CD4-positive, CD25-positive, alpha-beta regulatory T cell (primary cell): Measurements from ENCODE around the gene PCDHGA5. TPM values are rescaled to one million over a fixed set of nuclear protein-coding genes. Genes with fewer than 3 reads are reported as not detected.

Experiments
- ATAC-seq, 2 donors: fragments of 150-1000 bp; cut with Tn5 transposase; one replicate each; pipeline ENCODE4 v1.10.0; 2021; ENCODE audit warnings: low read depth in 2 of 2, moderate number of reproducible peaks in 2 of 2, moderate library complexity in 1 of 2
- DNase-seq, 3 donors: peaks; one replicate each; pipeline versions ENCODE4 v3.0.0 to v3.0.0-alpha.2; 2012 to 2022; ENCODE audit warnings: mixed read lengths in 1 of 3
- H3K27ac ChIP-seq: one replicate; pipeline ENCODE4 v1.7.0; 2013; ENCODE audit warnings: mild to moderate bottlenecking, low read length; ENCODE audit not compliant: insufficient read depth, poor library complexity, severe bottlenecking
- H3K27me3 ChIP-seq: one replicate; pipeline ENCODE4 v1.7.0; 2013; ENCODE audit warnings: low read length; ENCODE audit not compliant: control insufficient read depth, insufficient read depth
- H3K36me3 ChIP-seq: one replicate; pipeline ENCODE4 v1.7.0; 2013; ENCODE audit warnings: mild to moderate bottlenecking, low read length, moderate library complexity; ENCODE audit not compliant: control insufficient read depth, insufficient read depth
- H3K4me1 ChIP-seq: 2 replicates; pipeline ENCODE4 v1.7.0; 2013; ENCODE audit warnings: mild to moderate bottlenecking, low read length; ENCODE audit not compliant: insufficient read depth, control insufficient read depth, poor library complexity, severe bottlenecking
- H3K4me3 ChIP-seq: one replicate; pipeline ENCODE4 v1.7.0; 2013; ENCODE audit warnings: low read depth, mild to moderate bottlenecking, low read length, moderate library complexity
- H3K9me3 ChIP-seq, 2 experiments: 1 replicate in 1 of 2; 2 replicates in 1 of 2; pipeline ENCODE4 v1.7.0; 2013; ENCODE audit warnings: low read length in 2 of 2, mild to moderate bottlenecking in 1 of 2, moderate library complexity in 1 of 2; ENCODE audit not compliant: control insufficient read depth in 2 of 2
- H3K27ac Mint-ChIP-seq, 3 donors: one replicate each; pipeline ENCODE4 v1.8.0; 2020 to 2022; ENCODE audit warnings: mild to moderate bottlenecking in 3 of 3, mixed read lengths in 3 of 3, moderate library complexity in 2 of 3
- H3K27me3 Mint-ChIP-seq: one replicate; pipeline ENCODE4 v1.8.0; 2022; ENCODE audit warnings: mild to moderate bottlenecking, mixed read lengths
- H3K36me3 Mint-ChIP-seq: one replicate; pipeline ENCODE4 v1.8.0; 2020; ENCODE audit warnings: mixed read lengths
- H3K4me1 Mint-ChIP-seq, 4 donors: one replicate each; pipeline ENCODE4 v1.8.0; 2020 to 2022; ENCODE audit warnings: mixed read lengths in 4 of 4, mild to moderate bottlenecking in 1 of 4
- H3K4me3 Mint-ChIP-seq, 4 donors: one replicate each; pipeline ENCODE4 v1.8.0; 2020 to 2022; ENCODE audit warnings: mild to moderate bottlenecking in 4 of 4, mixed read lengths in 4 of 4, moderate library complexity in 3 of 4
- H3K9me3 Mint-ChIP-seq, 7 donors: one replicate each; pipeline ENCODE4 v1.8.0; 2020 to 2022; ENCODE audit warnings: mixed read lengths in 7 of 7, mild to moderate bottlenecking in 3 of 7, moderate library complexity in 2 of 7
- polyA plus RNA-seq, 4 donors: library from polyadenylated mRNA; unstranded; fragments of 300-500 nt; fragmentation: Illumina TruSeq; gene quantifications; one replicate each; pipeline ENCODE4 v1.2.3, GENCODE V29; 2021
- total RNA-seq: library from RNA; stranded (reverse); gene quantifications from one replicate; pipeline ENCODE4 v1.2.3, GENCODE V29; 2022

PCDHGA5 gene
- total and polyA plus RNA-seq, 5 donors from 2014 or later, result 0.08 TPM; not detected in 4

GRCh38 chr5:141355641-141356040 lies 8.3 kb upstream of the PCDHGA5 start:
- Mint-ChIP-seq H3K27me3 (peaks cover 50% of the 10 kb centered on the region), H3K36me3 (peaks cover 2% of the 10 kb centered on the region), H3K4me3 (peak overlapping the region in 1 of 4 donors; percentile 13)

GRCh38 chr5:141356133-141356532 lies 7.8 kb upstream of the PCDHGA5 start:
- no peak for DNase-seq
- H3K4me3 Mint-ChIP-seq, result no peak overlapping the region
- Histone ChIP-seq H3K36me3 (no peaks in the 10 kb centered on the region), H3K27me3 (peaks cover 15% of the 10 kb centered on the region), H3K27ac (no peak overlapping the region), H3K9me3 (peaks cover 10 to 28% of the 10 kb centered on the region in 2 experiments), H3K4me3 (no peak overlapping the region), H3K4me1 (no peaks in the 10 kb centered on the region)
- no peak overlapping the region for H3K27ac Mint-ChIP-seq
- no peak for ATAC-seq
- peaks cover 0 to 42% (median 14%) of the 10 kb centered on the region in 7 donors for H3K9me3 Mint-ChIP-seq
- H3K27me3 Mint-ChIP-seq, result peaks cover 55% of the 10 kb centered on the region
- H3K36me3 Mint-ChIP-seq, result peaks cover 3% of the 10 kb centered on the region
- H3K4me1 Mint-ChIP-seq, result peaks cover 0 to 10% (median 5%) of the 10 kb centered on the region in 4 donors

More at GRCh38 chr5:141355641-141356040, 8.3 kb upstream of the PCDHGA5 start:
- no peak overlapping the region for H3K4me3 ChIP-seq
- no peak for ATAC-seq
- no peaks in the 10 kb centered on the region for H3K36me3 ChIP-seq
- H3K4me1 ChIP-seq, result no peaks in the 10 kb centered on the region
- H3K27ac ChIP-seq, result no peak overlapping the region
- peaks cover 15 to 28% of the 10 kb centered on the region in 2 experiments for H3K9me3 ChIP-seq
- peaks cover 0 to 42% (median 14%) of the 10 kb centered on the region in 7 donors for H3K9me3 Mint-ChIP-seq
- DNase-seq, result no peak
- peaks cover 20% of the 10 kb centered on the region for H3K27me3 ChIP-seq
- H3K4me1 Mint-ChIP-seq, result peaks cover 0 to 10% (median 4%) of the 10 kb centered on the region in 4 donors
- no peak overlapping the region for H3K27ac Mint-ChIP-seq

- H3K9me3 ChIP-seq, result peaks cover 10 to 25% of the 10 kb centered on the region in 2 experiments
- H3K36me3 ChIP-seq, result no peaks in the 10 kb centered on the region
- H3K27ac ChIP-seq, result no peak overlapping the region
- peaks cover 3% of the 10 kb centered on the region for H3K36me3 Mint-ChIP-seq
- no peaks in the 10 kb centered on the region for H3K4me1 ChIP-seq
- H3K27ac Mint-ChIP-seq, result no peak overlapping the region
- peaks cover 58% of the 10 kb centered on the region for H3K27me3 Mint-ChIP-seq
- ATAC-seq (no peak), DNase-seq (no peak)
- H3K9me3 Mint-ChIP-seq, result peaks cover 0 to 46% (median 16%) of the 10 kb centered on the region in 7 donors
- H3K4me1 Mint-ChIP-seq, result peaks cover 0 to 10% (median 5%) of the 10 kb centered on the region in 4 donors
- H3K27me3 ChIP-seq, result peaks cover 12% of the 10 kb centered on the region
- H3K4me3 Mint-ChIP-seq, result no peak overlapping the region
- H3K4me3 ChIP-seq, result no peak overlapping the region
These were observed 7.0 kb upstream of the PCDHGA5 start for GRCh38 chr5:141356950-141357349.

GRCh38 chr5:141359790-141360426 lies 4.1 kb upstream of the PCDHGA5 start, which contains the start of gene PCDHGB2:
Gene PCDHGB2, plus strand, starts transcription at chr5:141359994. Its CDS starts 142 bp downstream, at chr5:141360136.
- Mint-ChIP-seq H3K4me1 (peaks cover 0 to 10% (median 5%) of the 10 kb centered on the region in 4 donors), H3K4me3 (peak within 1 kb of the TSS; percentile 65 to 89 (median 80)), H3K36me3 (peaks cover 6% of the 10 kb centered on the region), H3K27me3 (peaks cover 64% of the 10 kb centered on the region), H3K27ac (peak within 1 kb of the TSS in 1 of 3 donors; percentile 32), H3K9me3 (peaks cover 0 to 56% (median 16%) of the 10 kb centered on the region in 7 donors)
- Histone ChIP-seq H3K27me3 (peaks cover 21% of the 10 kb centered on the region), H3K27ac (no peak within 1 kb of the TSS), H3K4me3 (peak within 1 kb of the TSS; percentile 54), H3K4me1 (no peaks in the 10 kb centered on the region), H3K36me3 (no peaks in the 10 kb centered on the region), H3K9me3 (peaks cover 22 to 41% of the 10 kb centered on the region in 2 experiments)
- ATAC-seq (no peak), DNase-seq (peak in 1 of 3 donors; percentile 35)

- Histone ChIP-seq H3K27ac (no peak overlapping the region), H3K4me1 (no peaks in the 10 kb centered on the region), H3K9me3 (peaks cover 26 to 47% of the 10 kb centered on the region in 2 experiments), H3K4me3 (no peak overlapping the region), H3K36me3 (no peaks in the 10 kb centered on the region), H3K27me3 (peaks cover 26% of the 10 kb centered on the region)
- ATAC-seq, result no peak
- Mint-ChIP-seq H3K27me3 (peaks cover 70% of the 10 kb centered on the region), H3K4me3 (no peak overlapping the region), H3K4me1 (peaks cover 0 to 10% (median 5%) of the 10 kb centered on the region in 4 donors), H3K27ac (peak overlapping the region in 1 of 3 donors; percentile 32), H3K36me3 (peaks cover 6% of the 10 kb centered on the region), H3K9me3 (peaks cover 0 to 64% (median 18%) of the 10 kb centered on the region in 7 donors)
- no peak for DNase-seq
These were observed 3.3 kb upstream of the PCDHGA5 start for GRCh38 chr5:141360685-141361084.

- H3K36me3 Mint-ChIP-seq, result peaks cover 6% of the 10 kb centered on the region
- no peak for ATAC-seq
These were observed 1.2 kb upstream of the PCDHGA5 start for GRCh38 chr5:141362719-141363118.

GRCh38 chr5:141366016-141366896 lies 2.3 kb downstream of the PCDHGA5 start:
- Mint-ChIP-seq H3K36me3 (peaks cover 7% of the 10 kb centered on the region), H3K4me3 (no peak overlapping the region), H3K9me3 (peaks cover 0 to 48% (median 11%) of the 10 kb centered on the region in 7 donors), H3K4me1 (peaks cover 0 to 10% (median 0%) of the 10 kb centered on the region in 4 donors), H3K27ac (no peak overlapping the region), H3K27me3 (peaks cover 59% of the 10 kb centered on the region)
- Histone ChIP-seq H3K36me3 (no peaks in the 10 kb centered on the region), H3K9me3 (peaks cover 29 to 48% of the 10 kb centered on the region in 2 experiments), H3K4me3 (no peak overlapping the region), H3K27ac (no peak overlapping the region), H3K4me1 (peaks cover 8% of the 10 kb centered on the region), H3K27me3 (peaks cover 42% of the 10 kb centered on the region)
- ATAC-seq (no peak), DNase-seq (no peak)

More at GRCh38 chr5:141362719-141363118, 1.2 kb upstream of the PCDHGA5 start:
- Histone ChIP-seq H3K36me3 (no peaks in the 10 kb centered on the region), H3K27me3 (peaks cover 26% of the 10 kb centered on the region), H3K4me3 (no peak overlapping the region), H3K4me1 (no peaks in the 10 kb centered on the region), H3K9me3 (peaks cover 28 to 50% of the 10 kb centered on the region in 2 experiments), H3K27ac (no peak overlapping the region)
- Mint-ChIP-seq H3K9me3 (peaks cover 0 to 57% (median 15%) of the 10 kb centered on the region in 7 donors), H3K4me1 (peaks cover 0 to 5% (median 5%) of the 10 kb centered on the region in 4 donors), H3K27me3 (peaks cover 62% of the 10 kb centered on the region), H3K4me3 (peak overlapping the region in 1 of 4 donors; percentile 2), H3K27ac (peak overlapping the region in 1 of 3 donors; percentile 56)
- no peak for DNase-seq
